GM04503 (cell line): Measurements from ENCODE around the gene CRTAP.
"Not testable (repeated sequence)": the region's sequence is repeated elsewhere in the genome, so short reads cannot be mapped to it uniquely, and the experiment has no call there.

Experiments used
- DNase-seq: peaks from one replicate; pipeline ENCODE4 v3.0.0-alpha.2; 2012; ENCODE audit warnings: low read depth

CRTAP gene

DNA sequence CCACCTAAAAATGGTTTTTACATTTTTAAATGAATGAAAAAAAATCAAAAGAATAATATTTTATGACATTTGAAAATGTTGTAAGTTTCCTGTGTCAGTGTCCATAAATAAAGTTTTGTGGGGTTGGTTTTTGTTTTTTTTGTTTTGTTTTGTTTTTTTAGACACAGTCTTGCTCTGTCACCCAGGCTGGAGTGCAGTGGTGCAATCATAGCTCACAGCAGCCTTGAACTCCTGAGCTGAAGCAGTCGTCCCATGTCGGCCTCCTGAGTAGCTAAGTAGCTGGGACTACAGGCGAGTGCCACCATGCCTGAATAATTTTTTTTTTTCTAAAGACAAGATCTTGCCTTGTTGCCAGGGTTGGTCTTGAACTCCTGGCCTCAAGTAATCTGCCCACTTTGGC lies 14.1 kb upstream of the CRTAP start:
- no peak for DNase-seq

GRCh38 chr3:33100229-33100628 lies 13.6 kb upstream of the CRTAP start:
- no peak for DNase-seq

DNA sequence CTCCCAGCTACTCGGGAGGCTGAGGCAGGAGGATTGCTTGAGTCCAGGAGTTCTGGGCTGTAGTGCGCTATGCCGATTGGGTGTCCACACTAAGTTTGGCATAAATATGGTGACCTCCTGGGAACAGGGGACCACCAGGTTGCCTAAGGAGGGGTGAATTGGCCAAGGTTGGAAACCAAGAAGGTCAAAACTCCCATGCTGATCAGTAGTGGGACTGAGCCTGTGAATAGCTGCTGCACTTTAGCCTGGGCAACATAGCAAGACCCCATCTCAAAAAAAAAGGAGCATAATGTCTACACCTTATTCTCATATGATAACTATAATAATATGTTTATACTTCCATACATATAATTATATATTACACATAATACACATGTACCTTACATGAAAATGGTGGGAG lies 10.8 kb upstream of the CRTAP start:
- DNase-seq = no peak

GRCh38 chr3:33103480-33103879 lies 10.3 kb upstream of the CRTAP start:
- DNase-seq = no peak

GRCh38 chr3:33104803-33105202 lies 9.0 kb upstream of the CRTAP start:
- no peak for DNase-seq

DNA sequence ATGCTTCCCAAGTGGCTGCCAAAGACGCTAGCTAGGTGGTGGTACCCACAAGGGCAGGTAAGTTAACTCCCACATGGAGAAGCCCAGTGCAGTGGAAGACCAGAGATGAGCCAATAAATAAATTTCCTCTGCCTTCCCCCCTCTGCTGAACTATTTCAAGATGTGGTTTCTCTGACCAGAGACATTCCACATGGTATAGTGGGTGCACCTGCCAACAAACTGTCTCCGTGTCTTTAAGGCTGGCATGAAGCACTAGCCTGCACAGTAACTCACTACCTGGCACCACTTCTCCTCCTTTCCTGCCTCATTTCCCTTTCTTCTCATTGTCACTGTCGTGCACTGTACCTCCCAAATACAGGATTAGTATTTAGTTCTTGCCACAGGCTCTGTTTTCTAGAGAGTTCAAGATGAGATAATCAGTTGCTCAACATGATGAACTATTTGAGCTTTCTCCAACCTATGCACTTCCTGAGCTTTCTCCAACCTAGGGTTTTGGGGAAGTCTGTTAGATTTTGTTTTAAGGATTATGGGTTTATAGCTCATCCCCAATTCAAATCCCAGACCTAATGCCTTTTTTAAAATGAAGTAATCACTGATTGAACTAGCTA lies 8.4 kb upstream of the CRTAP start:
- DNase-seq = no peak

GRCh38 chr3:33106854-33107253 lies 7.0 kb upstream of the CRTAP start:
- not testable (repeated sequence) for DNase-seq

DNA sequence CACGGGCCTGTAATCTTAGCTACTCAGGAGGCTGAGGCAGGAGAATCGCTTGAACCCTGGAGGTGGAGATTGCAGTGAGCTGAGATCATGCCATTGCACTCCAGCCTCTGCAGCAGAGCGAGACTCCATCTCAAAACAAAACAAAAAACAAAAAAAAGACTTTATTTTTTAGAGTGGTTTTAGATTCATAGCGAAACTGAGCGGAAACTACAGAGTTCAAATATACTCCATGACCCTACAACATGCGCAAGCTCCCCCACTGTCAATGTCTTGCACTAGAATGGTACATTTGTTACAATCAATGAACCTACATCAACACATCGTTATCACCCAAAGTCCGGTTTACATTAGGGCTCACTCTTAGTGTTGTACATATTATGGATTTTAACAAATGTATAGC lies 2.2 kb upstream of the CRTAP start:
- no peak for DNase-seq

GRCh38 chr3:33114622-33115023 lies 809 bp downstream of the CRTAP start:
- DNase-seq = no peak

DNA sequence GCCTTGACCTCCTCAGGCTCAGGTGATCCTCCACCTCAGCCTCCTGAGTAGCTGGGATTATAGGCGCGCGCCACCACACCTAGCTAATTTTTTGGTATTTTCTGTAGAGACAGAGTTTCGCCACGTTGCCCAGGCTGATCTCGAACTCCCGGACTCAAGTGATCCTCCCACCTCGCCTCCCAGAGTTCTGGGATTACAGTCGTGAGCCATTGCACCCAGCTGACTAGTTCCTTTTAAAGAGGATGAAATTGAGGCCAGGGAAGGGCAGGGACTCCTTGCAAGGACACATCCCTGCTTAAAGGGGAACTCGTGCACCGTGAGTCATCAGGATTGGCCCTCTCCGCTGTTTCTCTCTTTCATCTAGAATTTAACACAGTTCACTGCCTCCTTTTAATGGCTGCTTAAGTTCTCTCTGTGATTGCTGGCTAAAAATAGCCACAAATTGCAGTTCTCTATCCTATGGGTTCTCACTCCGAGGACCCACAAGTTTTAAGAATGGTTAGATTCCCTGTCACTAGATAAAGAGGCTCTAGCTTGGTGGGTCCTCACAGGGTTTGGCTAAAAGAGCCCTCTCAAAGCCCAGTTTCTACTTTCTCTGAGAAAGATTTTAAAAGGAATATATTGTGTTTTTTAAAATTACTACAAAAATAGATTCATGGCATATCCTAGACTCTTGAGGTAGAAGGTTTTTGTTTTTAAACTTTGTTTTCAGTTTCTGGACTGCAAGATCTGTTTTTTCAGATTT lies 1.4 kb downstream of the CRTAP start:
- DNase-seq = peak; percentile 74

- DNase-seq = no peak
These were observed 3.6 kb downstream of the CRTAP start for GRCh38 chr3:33117461-33117860.

GRCh38 chr3:33119891-33120290 lies 6.1 kb downstream of the CRTAP start:
- DNase-seq = no peak

- no peak for DNase-seq
These were observed 9.2 kb downstream of the CRTAP start for GRCh38 chr3:33122991-33123390.

DNA sequence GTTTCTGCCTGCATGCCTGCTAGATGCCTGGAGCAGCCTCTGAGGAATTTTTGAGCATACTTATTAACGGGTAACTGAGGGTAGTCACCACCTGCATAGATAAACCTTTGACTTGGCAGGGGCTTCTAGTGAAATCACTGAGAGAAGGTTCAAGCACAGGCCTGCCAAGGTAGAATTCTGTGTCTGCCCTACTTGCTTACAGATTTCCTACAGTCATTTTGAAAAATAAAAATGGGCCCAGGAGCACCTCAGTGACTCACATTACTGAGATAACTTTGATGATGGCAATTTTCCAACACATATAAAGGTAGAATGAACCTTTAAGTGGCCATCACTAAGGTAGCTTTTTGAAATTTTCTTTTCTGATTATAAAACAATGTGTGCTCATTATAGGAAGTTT lies 10.8 kb downstream of the CRTAP start:
- DNase-seq = no peak

DNA sequence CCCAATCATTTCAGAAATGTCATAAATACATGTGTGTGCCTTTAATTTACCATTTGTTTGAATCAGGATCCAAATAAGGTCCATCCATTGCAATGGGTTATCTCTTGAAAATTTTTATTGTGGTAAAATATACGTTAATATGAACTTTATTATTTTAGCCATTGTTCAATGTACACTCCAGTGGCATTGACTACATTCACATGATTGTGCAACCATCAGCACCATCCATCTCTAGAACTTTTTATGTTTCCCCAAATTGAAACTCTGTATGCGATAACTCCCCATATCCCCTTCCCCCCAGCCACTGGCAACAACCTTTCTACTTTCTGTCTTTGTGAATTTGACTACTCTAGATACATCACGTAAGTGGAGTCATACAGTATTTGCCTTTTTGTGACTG lies 12.0 kb downstream of the CRTAP start:
- no peak for DNase-seq

GRCh38 chr3:33128706-33129105 lies 14.9 kb downstream of the CRTAP start:
- no peak for DNase-seq

- DNase-seq = no peak
These were observed 16.3 kb downstream of the CRTAP start for GRCh38 chr3:33130144-33130543.

DNA sequence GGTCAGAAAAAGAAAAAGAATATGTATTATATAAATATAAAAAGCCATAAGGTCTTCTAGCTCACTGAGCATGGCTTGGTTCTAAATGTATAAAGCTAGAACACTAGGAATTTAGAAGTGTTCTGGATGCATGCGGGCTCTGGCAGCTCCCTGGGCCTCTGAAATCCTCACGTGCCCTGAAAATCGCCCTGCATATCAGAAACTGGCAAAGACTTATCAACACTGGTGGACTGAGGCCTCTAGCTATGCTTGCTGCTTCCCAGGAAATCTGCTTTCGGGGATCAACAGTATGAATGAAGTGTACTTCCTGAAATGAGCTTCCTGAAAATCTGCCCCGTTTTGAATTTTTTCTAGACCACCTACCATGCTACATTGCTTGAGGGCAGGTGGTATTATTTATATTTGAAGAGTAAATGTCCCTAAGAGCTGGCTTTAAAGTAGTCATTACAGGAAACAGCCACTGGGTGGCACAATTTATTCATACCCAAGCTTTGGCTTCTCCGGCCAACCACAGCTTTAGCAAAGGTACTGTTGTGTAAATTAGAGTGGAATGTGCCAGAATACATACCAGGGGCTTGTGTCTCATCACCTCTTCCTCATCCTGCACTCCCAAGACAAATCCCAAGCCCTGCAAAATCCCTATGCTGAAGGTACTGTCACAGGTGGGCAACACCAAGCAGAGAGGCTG lies 17.7 kb downstream of the CRTAP start:
- DNase-seq = no peak

DNA sequence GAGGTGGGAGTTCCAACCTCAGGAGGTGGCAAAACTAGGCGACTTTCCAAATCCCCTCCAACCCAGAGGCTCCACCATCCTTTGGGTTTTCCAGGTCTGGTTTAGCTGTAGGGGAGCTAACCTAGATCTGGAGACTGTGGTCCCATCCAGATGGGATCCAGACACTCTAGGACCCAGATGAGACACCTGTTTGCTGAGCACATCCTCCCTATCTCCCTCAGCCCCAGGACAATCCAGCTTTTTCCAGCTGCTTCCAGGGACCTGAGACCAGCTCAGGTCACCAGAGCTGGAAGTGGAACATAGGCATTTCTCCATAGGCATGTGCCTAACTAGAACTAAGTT lies 18.2 kb downstream of the CRTAP start:
- DNase-seq = no peak

DNA sequence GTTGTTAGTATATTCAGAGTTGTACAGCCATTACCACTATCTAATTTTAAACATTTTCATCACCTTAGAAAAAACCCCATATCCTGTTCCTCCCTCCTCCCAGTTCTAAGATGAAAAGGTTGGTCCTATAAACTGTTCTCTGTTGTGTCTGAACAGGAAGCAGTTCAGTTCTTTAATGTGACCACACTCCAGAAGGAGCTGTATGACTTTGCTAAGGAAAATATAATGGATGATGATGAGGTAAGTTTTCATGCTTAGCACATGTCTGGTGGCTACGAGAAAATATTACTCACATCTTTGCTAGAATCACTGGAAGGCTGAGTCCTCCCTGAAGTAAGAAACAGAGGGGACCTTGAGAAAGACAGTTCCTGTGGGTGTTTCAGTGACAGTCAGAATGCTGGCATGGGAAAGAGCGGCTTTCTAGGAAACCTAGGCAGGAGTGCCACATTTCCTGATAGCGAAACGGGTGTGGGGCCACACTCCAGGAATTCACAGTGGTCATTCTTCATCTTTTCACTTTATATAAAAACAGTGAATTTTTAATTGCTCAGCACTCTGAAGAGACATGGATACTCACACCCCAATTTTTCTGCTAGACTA lies 20.3 kb downstream of the CRTAP start:
- no peak for DNase-seq

DNA sequence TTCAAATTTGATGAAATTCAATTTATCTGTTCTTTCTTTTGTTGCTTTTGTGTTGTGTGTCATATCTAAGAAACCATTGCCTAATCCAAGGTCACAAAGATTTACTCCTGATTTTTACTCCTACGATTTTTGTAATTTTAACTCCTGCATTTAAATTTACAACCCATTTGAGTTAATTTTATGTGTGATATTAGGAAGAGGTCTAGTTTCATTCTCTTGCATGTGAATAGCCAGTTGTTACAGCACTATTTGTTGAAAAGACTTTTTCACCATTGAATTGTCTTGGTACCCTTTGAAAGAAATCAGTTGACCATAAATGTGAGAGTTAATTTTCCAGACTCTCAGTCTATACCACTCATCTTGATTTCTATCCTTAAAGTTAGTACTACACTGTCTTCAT lies 23.9 kb downstream of the CRTAP start:
- DNase-seq = no peak

GRCh38 chr3:33139006-33139623 lies 25.3 kb downstream of the CRTAP start:
- DNase-seq = not testable (repeated sequence)

DNA sequence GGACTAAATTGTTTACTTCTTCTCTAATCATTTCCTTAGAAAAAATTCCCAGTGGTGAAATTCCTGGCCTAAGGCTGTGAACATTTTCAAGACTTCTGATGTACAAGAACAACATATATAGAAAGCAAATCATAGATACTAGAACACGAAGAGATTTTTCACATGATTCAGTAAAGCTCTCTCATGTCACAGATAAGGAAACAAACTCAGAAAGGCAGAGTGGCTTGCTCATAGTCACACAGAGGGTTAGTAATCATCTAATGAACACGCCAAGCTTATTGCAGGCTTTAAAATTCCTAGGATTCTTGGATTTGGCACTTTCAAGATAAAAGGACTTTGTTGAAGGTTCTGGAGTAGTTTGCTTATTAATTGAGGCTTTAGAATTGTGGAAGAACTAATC lies 26.2 kb downstream of the CRTAP start:
- no peak for DNase-seq
